Measurements from ENCODE around the gene NFKBIB. TPM values are rescaled to one million over a fixed set of nuclear protein-coding genes. Genes with fewer than 3 reads are reported as not detected.
A peak's percentile ranks its signal among the peaks of the same experiment; 100 is the strongest.

The NFKBIB gene
- polyA plus RNA-seq, 1 donor (not counting 4 experiments of a cell fraction or from before 2014, with no cell fraction given), result 12.3 TPM

- dilution Hi-C loops (cut with MboI; ENCODE audit: extremely low pct_ligation_motif_present, low sequenced_read_pairs), result no loop called here
Observed at GRCh38 chr19:38900743-38901190, 998 bp downstream of the NFKBIB start.

GRCh38 chr19:38901683-38902082, 1.9 kb downstream of the NFKBIB start:
- H3K36me3 ChIP-seq (ENCODE audit: control insufficient read depth in 2 of 2, extremely low read depth in 1 of 2, insufficient read depth in 2 of 2, low read length in 2 of 2), result peaks cover 0 to 2% of the 10 kb centered on the region in 2 experiments
- H3K27ac ChIP-seq (ENCODE audit: control insufficient read depth, insufficient read depth, low read length), result no peak overlapping the region
- H2AFZ ChIP-seq (ENCODE audit: control insufficient read depth, low read length), result no peak overlapping the region
- no peaks in the 10 kb centered on the region for H4K20me1 ChIP-seq (ENCODE audit: control insufficient read depth, extremely low read depth, insufficient read depth, low read length)
- DNase-seq (ENCODE audit: low read depth, low spot score), result no peak
- TF ChIP-seq EZH2 (IDR thresholded peaks at IDR 0.05; ENCODE audit: low read length), result no peak
- TF ChIP-seq CTCF (optimal IDR thresholded peaks at IDR 0.05 in 1 of 3, IDR thresholded peaks at IDR 0.05 in 1 of 3, conservative IDR thresholded peaks at IDR 0.05 in 1 of 3; ENCODE audit: extremely low read depth in 1 of 3, insufficient read depth in 2 of 3, low read length in 3 of 3), result no peak
- no peaks in the 10 kb centered on the region for H3K27me3 ChIP-seq (ENCODE audit: control insufficient read depth, extremely low read depth, insufficient read depth, low read length)
- no peaks in the 10 kb centered on the region for H3K9me1 ChIP-seq (ENCODE audit: control insufficient read depth, extremely low read depth, insufficient read depth, low read length)
- no peak for FAIRE-seq
- H3K4me1 ChIP-seq (ENCODE audit: control insufficient read depth, extremely low read depth, insufficient read depth, low read length), result peaks cover 14% of the 10 kb centered on the region
- H3K4me2 ChIP-seq (ENCODE audit: control insufficient read depth, extremely low read depth, insufficient read depth, low read depth, low read length), result no peak overlapping the region
- H3K9ac ChIP-seq (ENCODE audit: control insufficient read depth, extremely low read depth, insufficient read depth, low read length), result no peak overlapping the region
- H3K9me3 ChIP-seq (ENCODE audit: control insufficient read depth, low read depth, low read length), result no peaks in the 10 kb centered on the region
- no peak overlapping the region for H3K4me3 ChIP-seq (ENCODE audit: control insufficient read depth in 2 of 3, extremely low read depth in 1 of 3, insufficient read depth in 2 of 3, low read depth in 1 of 3, low read length in 3 of 3)
- H3K79me2 ChIP-seq (ENCODE audit: control insufficient read depth, insufficient read depth, low read length), result peaks cover 26% of the 10 kb centered on the region
- dilution Hi-C loops (cut with MboI; ENCODE audit: extremely low pct_ligation_motif_present, low sequenced_read_pairs), result no loop called here

More at GRCh38 chr19:38900743-38901190, 998 bp downstream of the NFKBIB start:
- Histone ChIP-seq H3K9ac (ENCODE audit: control insufficient read depth, extremely low read depth, insufficient read depth, low read length) (peak overlapping the region; percentile 98), H3K4me2 (ENCODE audit: control insufficient read depth, extremely low read depth, insufficient read depth, low read depth, low read length) (peak overlapping the region; percentile 98), H3K27me3 (ENCODE audit: control insufficient read depth, extremely low read depth, insufficient read depth, low read length) (no peaks in the 10 kb centered on the region), H4K20me1 (ENCODE audit: control insufficient read depth, extremely low read depth, insufficient read depth, low read length) (no peaks in the 10 kb centered on the region), H3K9me1 (ENCODE audit: control insufficient read depth, extremely low read depth, insufficient read depth, low read length) (no peaks in the 10 kb centered on the region), H3K36me3 (ENCODE audit: control insufficient read depth in 2 of 2, extremely low read depth in 1 of 2, insufficient read depth in 2 of 2, low read length in 2 of 2) (peaks cover 0 to 1% of the 10 kb centered on the region in 2 experiments), H3K79me2 (ENCODE audit: control insufficient read depth, insufficient read depth, low read length) (peaks cover 28% of the 10 kb centered on the region), H3K9me3 (ENCODE audit: control insufficient read depth, low read depth, low read length) (no peaks in the 10 kb centered on the region), H3K4me1 (ENCODE audit: control insufficient read depth, extremely low read depth, insufficient read depth, low read length) (peaks cover 14% of the 10 kb centered on the region), H3K4me3 (ENCODE audit: control insufficient read depth in 2 of 3, extremely low read depth in 1 of 3, insufficient read depth in 2 of 3, low read depth in 1 of 3, low read length in 3 of 3) (peak overlapping the region; percentile 80 to 98 (median 96)), H2AFZ (ENCODE audit: control insufficient read depth, low read length) (no peak overlapping the region), H3K27ac (ENCODE audit: control insufficient read depth, insufficient read depth, low read length) (peak overlapping the region; percentile 97)
- no peak for TF ChIP-seq EZH2 (IDR thresholded peaks at IDR 0.05; ENCODE audit: low read length)
- no peak for TF ChIP-seq CTCF (optimal IDR thresholded peaks at IDR 0.05 in 1 of 3, IDR thresholded peaks at IDR 0.05 in 1 of 3, conservative IDR thresholded peaks at IDR 0.05 in 1 of 3; ENCODE audit: extremely low read depth in 1 of 3, insufficient read depth in 2 of 3, low read length in 3 of 3)
- FAIRE-seq (no peak), DNase-seq (ENCODE audit: low read depth, low spot score) (no peak)

All from keratinocyte (primary cell).